OCI-LY7 (cell line): Measurements from ENCODE around the gene CCDC146.

Experiments used
- CTCF ChIP-seq: fragments of 200-600 bp; sonication (generic); conservative IDR thresholded peaks from 2 replicates; pipeline ENCODE4 v1.5.1; 2014; ENCODE audit warnings: mild to moderate bottlenecking, antibody characterized with exemption, low read length, moderate library complexity, mixed read lengths
- EZH2phosphoT487 ChIP-seq: fragments of 200-600 bp; sonication (generic); IDR thresholded peaks from 2 replicates; pipeline ENCODE4 v1.6.1; 2018; ENCODE audit warnings: low read depth, borderline replicate concordance, mild to moderate bottlenecking, mixed run types, antibody characterized with exemption, low read length, moderate library complexity, mixed read lengths

GRCh38 chr7:77258014-77258413, 135.6 kb downstream of the CCDC146 start:
- TF ChIP-seq CTCF (no peak), EZH2phosphoT487 (no peak)
